ENCODE measurements around the gene RPS27L.

The RPS27L gene

GRCh38 chr15:63124506-63124905 is 32.8 kb downstream of the RPS27L start:
- TF ChIP-seq CTCF (conservative IDR thresholded peaks at IDR 0.05; ENCODE audit: low read depth, low read length), result no peak
- Histone ChIP-seq H3K79me2 (ENCODE audit: insufficient read depth, low read depth) (no peaks in the 10 kb centered on the region), H3K9ac (no peak overlapping the region), H3K36me3 (ENCODE audit: insufficient read depth) (no peaks in the 10 kb centered on the region), H3K27me3 (ENCODE audit: insufficient read depth, low read depth) (no peaks in the 10 kb centered on the region), H3K27ac (no peak overlapping the region), H3K4me2 (no peak overlapping the region), H2AFZ (ENCODE audit: low read depth) (no peak overlapping the region), H4K20me1 (ENCODE audit: insufficient read depth) (no peaks in the 10 kb centered on the region), H3K4me3 (IDR thresholded peaks at IDR 0.05; ENCODE audit: insufficient read depth, low read depth, low read length) (no peak overlapping the region), H3K4me1 (ENCODE audit: low read depth, poor library complexity, severe bottlenecking) (peaks cover 6% of the 10 kb centered on the region)

- Histone ChIP-seq H3K27ac (peak overlapping the region; percentile 36), H3K9ac (peak overlapping the region; percentile 34; the same call in 1 of the 2 replicates), H2AFZ (ENCODE audit: low read depth) (peak overlapping the region; percentile 94), H3K79me2 (ENCODE audit: insufficient read depth, low read depth) (no peaks in the 10 kb centered on the region), H4K20me1 (ENCODE audit: insufficient read depth) (no peaks in the 10 kb centered on the region), H3K36me3 (ENCODE audit: insufficient read depth) (no peaks in the 10 kb centered on the region), H3K4me2 (peak overlapping the region; percentile 87; the same call in 1 of the 2 replicates), H3K4me3 (IDR thresholded peaks at IDR 0.05; ENCODE audit: insufficient read depth, low read depth, low read length) (no peak overlapping the region), H3K27me3 (ENCODE audit: insufficient read depth, low read depth) (no peaks in the 10 kb centered on the region), H3K4me1 (ENCODE audit: low read depth, poor library complexity, severe bottlenecking) (peaks cover 6% of the 10 kb centered on the region)
- peak; percentile 26; the same call in 1 of the 2 replicates for TF ChIP-seq CTCF (conservative IDR thresholded peaks at IDR 0.05; ENCODE audit: low read depth, low read length)
These were observed 35.0 kb downstream of the RPS27L start for GRCh38 chr15:63122002-63122875.

- Histone ChIP-seq H3K4me2 (peak within 1 kb of the TSS; percentile 87), H3K4me3 (IDR thresholded peaks at IDR 0.05; ENCODE audit: insufficient read depth, low read depth, low read length) (no peak within 1 kb of the TSS), H3K36me3 (ENCODE audit: insufficient read depth) (no peaks in the 10 kb centered on the region), H3K9ac (peak within 1 kb of the TSS; percentile 34; the same call in 1 of the 2 replicates), H3K27me3 (ENCODE audit: insufficient read depth, low read depth) (no peaks in the 10 kb centered on the region), H3K79me2 (ENCODE audit: insufficient read depth, low read depth) (no peaks in the 10 kb centered on the region), H3K4me1 (ENCODE audit: low read depth, poor library complexity, severe bottlenecking) (peaks cover 6% of the 10 kb centered on the region), H4K20me1 (ENCODE audit: insufficient read depth) (no peaks in the 10 kb centered on the region), H2AFZ (ENCODE audit: low read depth) (peak within 1 kb of the TSS; percentile 94), H3K27ac (peak within 1 kb of the TSS; percentile 36)
- no peak for TF ChIP-seq CTCF (conservative IDR thresholded peaks at IDR 0.05; ENCODE audit: low read depth, low read length)
These were observed 35.8 kb downstream of the RPS27L start, which contains the start of gene LACTB for GRCh38 chr15:63121382-63122001. LACTB (plus strand) TSS chr15:63121861; CDS start chr15:63121872, 11 bp downstream.

- H3K4me3 ChIP-seq (IDR thresholded peaks at IDR 0.05; ENCODE audit: insufficient read depth, low read depth, low read length), result no peak overlapping the region
- no peaks in the 10 kb centered on the region for H3K36me3 ChIP-seq (ENCODE audit: insufficient read depth)
- no peaks in the 10 kb centered on the region for H4K20me1 ChIP-seq (ENCODE audit: insufficient read depth)
- TF ChIP-seq CTCF (conservative IDR thresholded peaks at IDR 0.05; ENCODE audit: low read depth, low read length), result no peak
- H2AFZ ChIP-seq (ENCODE audit: low read depth), result no peak overlapping the region
- no peaks in the 10 kb centered on the region for H3K79me2 ChIP-seq (ENCODE audit: insufficient read depth, low read depth)
- H3K4me1 ChIP-seq (ENCODE audit: low read depth, poor library complexity, severe bottlenecking), result peaks cover 6% of the 10 kb centered on the region
- H3K27me3 ChIP-seq (ENCODE audit: insufficient read depth, low read depth), result no peaks in the 10 kb centered on the region
- no peak overlapping the region for H3K27ac ChIP-seq
- no peak overlapping the region for H3K9ac ChIP-seq
- no peak overlapping the region for H3K4me2 ChIP-seq
These were observed 38.4 kb downstream of the RPS27L start for GRCh38 chr15:63118854-63119253.
